Motor neuron (in vitro differentiated cells): ENCODE measurements around the gene SRSF1. TPM values are rescaled to one million over a fixed set of nuclear protein-coding genes. Genes with fewer than 3 reads are reported as not detected.
"Not testable (repeated sequence)": the region's sequence is repeated elsewhere in the genome, so short reads cannot be mapped to it uniquely, and the experiment has no call there.

Experiments used
- ATAC-seq, 8 experiments: fragments of 200-7000 bp; cut with Tn5 transposase; replicated peaks in 6 of 8; 2 replicates each; pipeline ENCODE4 v1.8.0; 2021; ENCODE audit warnings: mild to moderate bottlenecking in 8 of 8, moderate library complexity in 8 of 8
- H3K27ac ChIP-seq, 2 donors: fragments of 250-450 bp; sonication (Bioruptor Pico); 2 replicates each; pipeline ENCODE4 v1.9.0; 2021; ENCODE audit warnings: antibody characterized with exemption in 2 of 2, mild to moderate bottlenecking in 2 of 2, moderate library complexity in 1 of 2
- H3K4me1 ChIP-seq, 2 donors: fragments of 250-450 bp; sonication (Bioruptor Pico); replicated peaks in 1 of 2; 2 replicates each; pipeline ENCODE4 v1.6.1; 2021; ENCODE audit warnings: antibody characterized with exemption in 2 of 2, mild to moderate bottlenecking in 2 of 2, moderate library complexity in 1 of 2
- H3K4me3 ChIP-seq, 5 donors: fragments of 250-450 bp; sonication (Bioruptor Pico); 2 replicates each; pipeline ENCODE4 v1.9.0; 2021; ENCODE audit warnings: antibody characterized with exemption in 5 of 5, mild to moderate bottlenecking in 5 of 5, moderate library complexity in 4 of 5
- WGBS, 10 experiments: fragments of 450-650 bp; shearing (Covaris generic); methylation state at CpG; one replicate each; pipeline ENCODE4 v1.0.0; 2022; 5-methylcytosine and 5-hydroxymethylcytosine counted together
- in situ Hi-C, 9 experiments: fragments of 400-800 bp; cut with MboI; loops; one replicate each; pipeline ENCODE4 v1.15.0; 2021; ENCODE audit warnings: low sequenced_read_pairs in 9 of 9, low pct_unique_long_range_greater_than_20kb in 2 of 9; ENCODE audit not compliant: unreplicated experiment in 9 of 9
- total RNA-seq, 8 experiments: library from RNA; unstranded; fragments of 300-600 nt; gene quantifications; 2 replicates each; pipeline versions ENCODE4 v1.2.3 to v1.2.4, GENCODE V29; 2022

Gene SRSF1
- total RNA-seq, 8 experiments from 2014 or later, result 118 to 433 (median 192) TPM

DNA sequence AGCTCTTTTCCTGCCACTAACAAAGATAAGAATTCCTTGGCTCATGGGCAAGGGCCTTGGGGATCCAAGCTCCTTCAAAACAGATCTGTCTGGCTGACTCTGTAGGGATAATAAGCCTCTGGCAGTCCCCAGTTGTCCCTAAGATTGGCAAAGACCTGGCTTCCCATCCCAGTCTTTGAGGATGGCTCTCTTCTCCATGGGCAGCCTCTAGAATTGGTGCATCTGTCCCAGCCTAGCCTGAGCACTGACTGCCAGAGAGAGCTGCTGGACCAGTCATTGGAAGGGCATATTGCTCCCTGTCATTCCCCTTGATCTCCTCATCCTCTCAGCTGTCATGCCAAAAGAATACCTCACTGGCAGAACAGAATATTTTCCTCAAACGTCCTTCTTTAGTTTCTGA is 38.6 kb downstream of the SRSF1 start:
- Histone ChIP-seq H3K4me3 (no peak overlapping the region), H3K27ac (no peak overlapping the region), H3K4me1 (no peaks in the 10 kb centered on the region)
- in situ Hi-C loops, result no loop called here
- no peak for ATAC-seq
- 20 to 100% (median 57%) methylated on average over 1 of the region's 1 CpG; no CpG with 5 or more reads in 5 of the 10 experiments for WGBS, 10 experiments

DNA sequence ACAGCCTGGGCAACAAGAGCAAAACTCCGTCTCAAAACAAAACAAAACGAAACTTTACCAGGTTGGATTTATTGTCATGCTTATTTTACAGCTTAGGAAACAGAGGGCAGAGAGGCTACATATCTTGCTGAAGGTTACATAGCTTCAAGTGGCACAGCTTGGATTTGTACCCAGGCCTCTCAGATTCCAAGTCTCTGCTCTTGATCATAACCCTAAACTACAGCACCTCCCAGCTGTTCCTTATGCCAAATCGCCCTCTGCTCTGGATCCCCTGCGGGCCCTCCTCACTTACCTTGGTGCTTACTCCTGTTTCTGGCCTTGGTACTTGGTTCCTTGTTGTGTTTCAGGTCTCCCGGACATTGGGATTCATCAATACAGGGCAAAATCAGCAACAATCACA is 40.2 kb downstream of the SRSF1 start:
- WGBS, 10 experiments, result 63 to 100% (median 90%) methylated on average over 1 to 4 of the region's 5 CpGs; no CpG with 5 or more reads in 2 of the 10 experiments
- in situ Hi-C loops, result no loop called here
- no peak for ATAC-seq

DNA sequence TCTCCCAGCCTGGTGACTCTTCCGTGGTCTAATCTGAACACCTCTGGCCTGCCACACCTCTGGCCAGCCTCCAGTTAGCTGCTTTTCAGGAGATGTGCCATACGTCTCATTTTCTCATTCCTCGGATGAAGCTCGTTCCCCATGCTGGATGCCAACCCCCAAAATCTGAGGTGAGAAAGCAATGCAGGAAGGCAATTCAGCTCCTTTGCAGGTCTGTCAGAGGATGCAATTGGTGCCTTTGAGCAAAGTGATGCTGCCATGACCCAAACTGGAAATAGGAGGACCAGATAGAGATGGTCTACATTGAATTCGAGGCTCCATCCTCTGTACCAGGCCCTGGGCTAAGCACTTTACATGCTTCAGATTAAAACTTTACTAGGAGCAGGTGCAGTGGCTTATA is 40.8 kb downstream of the SRSF1 start:
- Histone ChIP-seq H3K27ac (no peak overlapping the region), H3K4me3 (no peak overlapping the region), H3K4me1 (no peaks in the 10 kb centered on the region)
- in situ Hi-C loops, result no loop called here
- WGBS, 10 experiments, result 60 to 100% (median 98%) methylated on average over 1 to 3 of the region's 5 CpGs; no CpG with 5 or more reads in 4 of the 10 experiments
- no peak for ATAC-seq

More for the DNA sequence above, 40.2 kb downstream of the SRSF1 start:
- H3K4me3 ChIP-seq, result no peak overlapping the region
- no peak overlapping the region for H3K27ac ChIP-seq
- no peaks in the 10 kb centered on the region for H3K4me1 ChIP-seq

DNA sequence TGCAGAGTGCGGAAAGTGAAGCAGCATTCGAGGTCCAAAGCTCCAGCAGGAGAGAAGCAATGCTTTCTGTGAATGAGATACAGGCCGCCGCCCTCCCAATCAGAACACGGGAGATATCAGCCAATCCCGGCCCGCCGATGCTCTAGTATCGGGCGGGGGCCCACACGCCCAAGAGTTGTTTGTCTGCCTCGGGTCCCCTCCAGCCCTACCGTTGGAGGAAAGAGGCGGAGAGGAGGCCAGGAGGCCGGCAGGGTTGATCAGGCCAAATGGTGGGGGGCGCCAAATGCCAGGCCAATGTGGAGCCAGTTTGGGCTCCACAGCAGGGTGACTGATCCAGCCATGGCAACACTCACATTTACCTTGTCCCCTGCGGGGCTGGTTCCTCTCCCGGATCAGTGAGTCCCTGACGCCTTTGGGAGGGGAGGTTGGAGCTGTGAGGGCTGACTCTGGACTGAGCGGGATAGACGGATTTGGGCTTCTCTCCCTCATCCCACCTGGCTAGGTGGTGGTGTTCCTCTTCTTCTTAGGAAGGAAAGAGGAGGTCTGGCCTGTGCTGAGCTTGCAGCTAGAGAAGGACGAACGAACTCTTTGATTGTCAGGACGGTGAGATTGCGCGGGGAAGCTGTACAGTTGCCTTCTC is 41.4 kb downstream of the SRSF1 start:
- WGBS, 10 experiments, result 80 to 100% (median 91%) methylated on average over 1 to 18 of the region's 26 CpGs; no CpG with 5 or more reads in 4 of the 10 experiments
- no peak for ATAC-seq
- in situ Hi-C loops, result no loop called here
- H3K4me3 ChIP-seq, result no peak overlapping the region
- no peaks in the 10 kb centered on the region for H3K4me1 ChIP-seq
- H3K27ac ChIP-seq, result no peak overlapping the region

DNA sequence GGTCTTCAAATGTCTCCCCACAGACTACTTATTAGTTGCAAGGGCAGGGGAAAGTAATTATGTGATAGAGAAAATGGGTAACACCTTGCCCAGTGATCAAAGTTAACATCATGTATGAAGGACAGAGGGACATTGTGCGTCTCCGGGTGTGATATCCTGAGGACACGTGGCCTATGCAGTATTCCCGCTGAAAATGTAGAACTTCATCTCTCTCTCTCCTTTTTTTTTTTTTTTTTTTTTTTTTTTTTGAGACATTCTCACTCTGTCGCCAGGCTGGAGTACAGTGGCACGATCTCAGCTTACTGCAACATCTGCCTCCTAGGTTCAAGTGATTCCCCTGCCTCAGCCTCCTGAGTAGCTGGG is 43.9 kb downstream of the SRSF1 start:
- in situ Hi-C loops, result no loop called here
- 60 to 100% (median 88%) methylated on average over 1 to 4 of the region's 6 CpGs; no CpG with 5 or more reads in 3 of the 10 experiments for WGBS, 10 experiments
- H3K4me3 ChIP-seq, result no peak overlapping the region
- no peaks in the 10 kb centered on the region for H3K4me1 ChIP-seq
- no peak overlapping the region for H3K27ac ChIP-seq
- ATAC-seq, result no peak

DNA sequence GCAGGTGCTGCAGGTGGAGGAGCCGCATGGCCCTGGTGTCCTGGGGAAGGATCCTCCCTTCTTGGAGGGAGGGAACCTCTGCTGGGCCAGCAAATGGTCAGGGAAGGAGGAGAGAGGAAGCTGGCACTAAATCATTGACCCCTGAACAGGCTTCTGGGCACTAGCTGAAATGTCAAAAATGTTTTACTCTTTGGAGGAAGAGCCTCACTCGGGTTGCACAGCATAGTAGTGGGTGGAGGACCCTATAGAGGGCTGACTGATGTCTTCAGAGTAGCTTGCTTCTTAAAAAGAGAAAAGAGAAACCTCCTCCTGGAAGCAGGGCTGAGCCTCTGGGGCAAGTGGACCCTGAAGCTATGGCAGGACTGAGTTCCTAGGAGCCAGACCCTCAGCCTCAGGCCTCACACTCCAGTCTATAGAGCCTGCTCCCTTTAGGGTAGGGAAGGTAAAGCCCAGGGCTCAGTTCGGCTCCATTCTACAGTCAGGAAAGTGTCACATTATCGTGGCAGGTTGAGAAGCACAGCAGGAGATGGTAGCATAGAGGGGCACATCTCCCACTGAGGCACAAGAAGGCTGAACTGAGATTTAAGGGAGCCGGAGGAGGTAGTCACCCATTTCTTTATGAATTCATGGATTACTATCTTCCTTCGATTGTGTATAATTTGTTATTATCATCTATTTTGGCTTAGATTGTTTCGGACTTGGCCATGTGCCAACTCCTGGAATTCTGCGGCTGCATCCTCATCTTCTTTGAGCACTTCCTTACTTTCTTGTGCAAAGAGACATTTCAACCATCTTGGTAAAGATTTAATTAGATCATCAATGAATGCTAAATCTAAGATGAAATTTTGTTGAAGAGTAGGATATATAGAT is 44.5 kb downstream of the SRSF1 start:
- WGBS, 10 experiments, result 33 to 100% (median 81%) methylated on average over 2 to 5 of the region's 8 CpGs; no CpG with 5 or more reads in 1 of the 10 experiments
- H3K4me1 ChIP-seq, result no peaks in the 10 kb centered on the region
- in situ Hi-C loops, result no loop called here
- ATAC-seq, result no peak
- H3K27ac ChIP-seq, result no peak overlapping the region
- no peak overlapping the region for H3K4me3 ChIP-seq

DNA sequence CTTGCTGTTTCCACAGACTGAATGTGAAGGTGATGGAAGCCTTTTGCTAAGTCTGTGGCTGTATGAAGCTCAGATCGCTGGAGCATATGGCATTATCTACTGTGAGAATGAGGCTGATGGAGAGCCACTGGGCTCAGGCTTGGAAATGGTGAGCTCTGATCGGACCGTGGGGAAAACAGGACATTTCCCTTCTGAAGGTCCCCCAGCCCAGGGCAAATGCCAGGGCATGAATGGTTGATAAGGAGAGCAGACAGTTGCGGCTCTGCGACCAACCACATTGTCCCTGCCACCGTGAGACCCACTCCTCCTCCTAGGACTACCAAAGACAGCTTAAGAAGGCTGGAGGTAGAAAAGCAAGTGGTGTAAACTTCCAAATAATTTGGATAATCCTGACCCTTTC is 47.1 kb downstream of the SRSF1 start:
- H3K27ac ChIP-seq, result no peak overlapping the region
- WGBS, 10 experiments, result 88 to 100% (median 100%) methylated on average over 1 to 3 of the region's 6 CpGs; no CpG with 5 or more reads in 5 of the 10 experiments
- no peak for ATAC-seq
- peaks cover 7 to 11% of the 10 kb centered on the region in 2 donors for H3K4me1 ChIP-seq
- in situ Hi-C loops, result no loop called here
- H3K4me3 ChIP-seq, result no peak overlapping the region

DNA sequence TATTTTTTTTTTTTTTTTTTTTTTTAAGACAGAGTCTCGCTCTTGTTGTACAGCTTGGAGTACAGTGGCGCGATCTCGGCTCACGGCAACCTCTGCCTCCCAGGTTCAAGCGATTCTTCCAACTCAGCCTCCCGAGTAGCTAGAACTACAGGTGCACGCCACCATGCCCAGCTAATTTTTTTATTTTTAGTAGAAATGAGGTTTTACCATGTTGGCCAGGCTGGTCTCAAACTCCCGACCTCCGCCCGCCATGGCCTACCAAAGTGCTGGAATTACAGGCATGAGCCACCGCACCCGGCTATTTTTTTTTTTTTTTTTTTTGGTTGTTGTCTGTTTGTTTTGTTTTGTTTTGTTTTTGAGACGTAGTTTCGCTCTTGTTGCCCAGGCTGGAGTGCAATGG is 48.7 kb downstream of the SRSF1 start:
- H3K4me1 ChIP-seq, result peaks cover 12 to 20% of the 10 kb centered on the region in 2 donors
- in situ Hi-C loops, ATAC-seq, H3K4me3 ChIP-seq, H3K27ac ChIP-seq: not testable (repeated sequence)
- WGBS, 10 experiments, result 58 to 100% (median 96%) methylated on average over 3 to 10 of the region's 15 CpGs; no CpG with 5 or more reads in 2 of the 10 experiments

DNA sequence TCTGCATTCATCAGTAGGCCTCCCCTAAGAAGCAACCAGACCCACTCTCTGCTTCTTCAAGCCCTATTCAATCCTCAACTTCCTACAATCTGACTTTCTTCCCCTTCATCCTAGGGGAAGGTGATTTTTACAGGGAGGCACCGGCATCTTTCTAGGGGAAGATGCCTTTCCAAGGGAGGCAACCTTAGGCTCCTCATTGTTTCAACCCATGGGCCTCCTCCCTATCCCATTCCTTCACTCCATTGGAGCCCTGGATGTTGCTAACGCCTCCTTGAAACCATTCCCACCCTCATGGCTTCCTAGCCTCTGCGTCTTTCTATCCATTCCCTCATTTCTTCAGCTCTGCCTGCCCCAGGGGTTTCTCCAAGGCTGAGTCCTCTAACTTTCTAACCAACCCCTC is 49.2 kb downstream of the SRSF1 start:
- Histone ChIP-seq H3K4me3 (no peak overlapping the region), H3K4me1 (peaks cover 12 to 25% of the 10 kb centered on the region in 2 donors), H3K27ac (no peak overlapping the region)
- in situ Hi-C loops, result no loop called here
- ATAC-seq, result no peak
- WGBS, 10 experiments, result 40 to 100% (median 90%) methylated on average over 1 to 3 of the region's 3 CpGs; no CpG with 5 or more reads in 3 of the 10 experiments

DNA sequence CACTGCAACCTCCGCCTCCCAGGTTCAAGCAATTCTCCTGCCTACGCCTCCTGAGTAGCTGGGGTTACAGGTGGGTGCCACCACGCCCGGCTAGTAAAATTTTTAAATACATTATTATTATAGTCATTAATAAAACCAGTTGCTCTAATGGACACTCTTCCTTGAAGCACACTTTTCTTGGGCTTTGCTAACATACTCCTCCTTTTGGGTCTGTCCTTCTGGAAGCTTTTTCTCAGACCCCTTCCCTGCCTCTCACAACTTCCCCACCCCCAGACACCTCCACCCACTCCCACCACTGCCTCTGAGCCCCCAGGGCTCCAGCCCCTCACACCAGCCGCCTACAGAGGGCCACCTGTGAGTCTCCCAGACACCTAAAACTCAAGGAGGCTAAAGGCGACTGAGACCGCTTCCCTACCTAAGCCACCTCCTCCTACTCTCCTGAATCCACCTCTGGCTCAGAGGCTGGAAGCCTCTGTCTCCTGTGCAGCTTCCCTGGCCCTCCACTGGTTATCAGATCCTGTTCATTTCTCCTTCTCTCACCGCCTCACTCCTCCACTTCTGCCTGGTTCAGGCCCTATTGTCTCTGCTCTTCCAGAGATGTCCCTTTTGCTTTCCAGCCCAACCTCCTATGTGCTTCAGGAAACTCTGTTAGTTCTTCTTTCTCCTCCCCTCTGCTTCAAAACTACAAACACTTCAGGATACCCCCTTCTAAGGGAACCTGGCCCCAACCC is 49.8 kb downstream of the SRSF1 start:
- Histone ChIP-seq H3K27ac (no peak overlapping the region), H3K4me1 (peaks cover 12 to 31% of the 10 kb centered on the region in 2 donors), H3K4me3 (no peak overlapping the region)
- WGBS, 10 experiments, result 100% methylated on average over 1 to 2 of the region's 8 CpGs; no CpG with 5 or more reads in 5 of the 10 experiments
- ATAC-seq, result no peak
- in situ Hi-C loops, result no loop called here

DNA sequence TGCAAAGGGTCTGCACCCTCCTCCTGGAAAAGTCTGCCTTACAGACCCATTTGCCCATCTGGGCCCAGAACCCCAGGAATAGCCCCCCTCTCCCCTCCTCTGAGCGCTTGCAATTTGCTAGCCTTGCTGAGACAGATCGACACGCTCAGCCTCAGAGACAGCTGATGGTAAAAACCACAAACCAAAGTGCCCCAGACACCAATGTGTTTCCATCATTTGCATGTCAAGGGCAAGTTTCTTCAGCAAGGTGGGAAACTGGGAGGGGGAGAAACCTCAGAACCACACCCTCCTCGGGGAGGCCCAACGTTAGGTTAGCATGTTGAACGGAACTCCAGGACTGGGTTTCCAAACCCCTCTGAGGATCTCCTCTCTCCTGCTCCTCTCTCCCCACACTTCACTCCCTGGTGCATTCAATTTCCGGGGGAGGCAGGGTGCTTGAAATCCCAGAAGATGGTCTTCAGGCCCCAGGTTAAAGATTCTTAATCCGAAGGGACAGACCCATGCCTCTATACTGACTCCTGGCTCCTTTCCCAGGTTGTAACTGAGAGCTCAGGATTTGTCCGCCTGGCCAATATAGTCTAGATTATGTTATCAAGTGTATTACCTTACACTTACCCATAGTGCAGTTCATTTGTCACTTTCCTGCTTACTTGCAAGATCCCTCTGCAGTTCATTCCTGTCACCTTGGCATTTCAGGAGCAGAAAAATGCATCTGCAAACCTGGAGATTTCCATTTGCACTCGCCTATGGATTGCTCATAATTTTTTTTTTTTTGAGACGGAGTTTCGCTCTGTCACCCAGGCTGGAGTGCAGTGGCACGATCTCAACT is 50.5 kb downstream of the SRSF1 start:
- Histone ChIP-seq H3K4me1 (peaks cover 12 to 34% of the 10 kb centered on the region in 2 donors), H3K4me3 (peak overlapping the region in 2 of 5 donors; percentile 66 to 80), H3K27ac (no peak overlapping the region)
- in situ Hi-C loops, result no loop called here
- ATAC-seq, result no peak
- WGBS, 10 experiments, result 40 to 94% (median 73%) methylated on average over 1 to 7 of the region's 13 CpGs; no CpG with 5 or more reads in 2 of the 10 experiments

DNA sequence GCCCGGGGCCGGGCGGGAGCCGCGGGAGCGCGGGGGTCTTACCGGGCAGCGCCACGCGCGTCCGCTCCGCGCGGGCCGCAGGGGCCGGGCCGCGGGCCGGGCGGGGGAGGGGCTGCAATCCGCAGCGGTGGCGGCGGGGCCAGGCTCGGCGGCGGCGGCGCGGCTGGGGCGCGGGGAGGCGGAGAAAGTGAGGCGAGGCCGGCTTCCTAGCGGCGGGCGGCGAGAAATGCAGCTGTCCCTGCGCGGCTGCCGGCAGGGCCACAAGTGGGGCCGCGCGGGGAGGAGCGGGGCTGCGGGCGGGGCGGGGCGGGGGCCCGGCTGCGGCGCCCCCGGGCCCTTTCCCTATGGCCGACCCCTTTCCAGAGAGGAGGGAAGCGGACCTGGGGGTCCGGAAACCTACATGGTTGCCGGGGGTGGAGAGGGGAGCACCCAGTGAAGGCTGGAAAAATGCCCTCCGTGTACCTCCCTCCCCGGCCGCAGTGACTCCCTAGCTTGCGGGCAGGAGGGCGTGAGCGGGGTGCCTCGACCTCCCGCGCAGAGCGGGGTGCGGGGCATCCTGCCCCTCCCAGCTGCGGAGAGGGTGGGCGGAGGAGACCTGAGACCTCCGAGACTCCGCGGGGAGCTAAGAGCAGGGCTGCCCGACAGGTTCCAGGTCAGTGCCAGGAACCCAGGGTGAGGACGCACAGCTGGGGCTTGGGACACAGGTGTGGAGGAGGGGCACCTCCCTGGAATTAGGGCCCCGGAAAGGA is 51.7 kb downstream of the SRSF1 start, which contains the start of gene CUEDC1:
Gene CUEDC1, minus strand, starts transcription at position 230 of the 749 bp plus-strand sequence. CDS start 69,848 bp downstream, outside the sequence.
- Histone ChIP-seq H3K27ac (peak within 1 kb of the TSS; percentile 73 to 95), H3K4me1 (peaks cover 17 to 42% of the 10 kb centered on the region in 2 donors), H3K4me3 (peak within 1 kb of the TSS; percentile 66 to 91 (median 74))
- in situ Hi-C loops, result no loop called here
- WGBS, 10 experiments, result 0 to 80% (median 17%) methylated on average over 1 to 2 of the region's 79 CpGs; no CpG with 5 or more reads in 7 of the 10 experiments
- peak; percentile 63 to 90 (median 79) for ATAC-seq
